ENCODE data around the gene ZNF497. TPM values are rescaled to one million over a fixed set of nuclear protein-coding genes. Genes with fewer than 3 reads are reported as not detected.

ZNF497 gene
- total and polyA plus RNA-seq, 9 of the 15 experiments (the other 6 are each of a cell fraction or from before 2014, with no cell fraction given): 0.06 to 0.98 (median 0.44) TPM; not detected in 1

- TF ChIP-seq YY1 (IDR thresholded peaks at IDR 0.05; ENCODE audit: borderline replicate concordance in 1 of 3, control insufficient read depth in 1 of 3, extremely low read depth in 1 of 3, insufficient read depth in 3 of 3, insufficient read length in 1 of 3, insufficient replicate concordance in 2 of 3, low read depth in 1 of 3, low read length in 2 of 3) (peak; percentile 52 to 75 (median 73)), MCM2 (IDR thresholded peaks at IDR 0.05; ENCODE audit: low read depth) (no peak), POLR2A (conservative IDR thresholded peaks at IDR 0.05) (peak; percentile 93), TBL1XR1 (IDR thresholded peaks at IDR 0.05; ENCODE audit: low read length in 2 of 2) (peak in 1 of 2 experiments; percentile 56; a peak in 2 of 4 replicates), ZNF12 (CRISPR knock-in tag; IDR thresholded peaks at IDR 0.05) (no peak), RFX7 (CRISPR knock-in tag; IDR thresholded peaks at IDR 0.05) (no peak), ZNF121 (CRISPR knock-in tag; conservative IDR thresholded peaks at IDR 0.05) (no peak), CSDE1 (IDR thresholded peaks at IDR 0.05) (peak in 1 of 2 experiments; percentile 100; a peak in 2 of 4 replicates), ZKSCAN3 (CRISPR knock-in tag; IDR thresholded peaks at IDR 0.05) (no peak), DDX20 (tag; IDR thresholded peaks at IDR 0.05; ENCODE audit: low read depth) (no peak), NELFE (IDR thresholded peaks at IDR 0.05; ENCODE audit: insufficient read depth, insufficient read length) (no peak), ZC3H4 (CRISPR knock-in tag; IDR thresholded peaks at IDR 0.05; ENCODE audit: borderline replicate concordance) (no peak), CAMTA2 (CRISPR knock-in tag; conservative IDR thresholded peaks at IDR 0.05) (0 out of 2 replicates have a peak, but pooled peaks have one; percentile 60), MAZ (CRISPR knock-in tag; conservative IDR thresholded peaks at IDR 0.05 in 1 of 2, IDR thresholded peaks at IDR 0.05 in 1 of 2) (peak; percentile 72 to 84), ZNF785 (CRISPR knock-in tag; IDR thresholded peaks at IDR 0.05) (no peak), NFYB (IDR thresholded peaks at IDR 0.05; ENCODE audit: extremely low read depth, insufficient read length) (peak; percentile 83), TCF7L2 (IDR thresholded peaks at IDR 0.05; ENCODE audit: low read depth, low read length) (no peak), TSC22D4 (tag; IDR thresholded peaks at IDR 0.05) (no peak), PPARD (CRISPR knock-in tag; IDR thresholded peaks at IDR 0.05) (no peak), ZNF830 (CRISPR knock-in tag; IDR thresholded peaks at IDR 0.05) (no peak), HDGF (IDR thresholded peaks at IDR 0.05) (peak; percentile 54; the same call in 1 of the 2 replicates), ZNF780A (CRISPR knock-in tag; IDR thresholded peaks at IDR 0.05) (no peak), EWSR1 (IDR thresholded peaks at IDR 0.05; ENCODE audit: borderline replicate concordance, low read depth, partially characterized antibody) (no peak), SIX5 (IDR thresholded peaks at IDR 0.05; ENCODE audit: borderline replicate concordance in 1 of 2, insufficient read depth in 1 of 2, low read depth in 1 of 2, low read length in 2 of 2) (no peak; a peak in 1 of 4 replicates), CREB3L1 (IDR thresholded peaks at IDR 0.05; ENCODE audit: borderline replicate concordance, low read depth) (0 out of 2 replicates have a peak, but pooled peaks have one; percentile 39)
- TF ChIP-seq, protein P1, sequence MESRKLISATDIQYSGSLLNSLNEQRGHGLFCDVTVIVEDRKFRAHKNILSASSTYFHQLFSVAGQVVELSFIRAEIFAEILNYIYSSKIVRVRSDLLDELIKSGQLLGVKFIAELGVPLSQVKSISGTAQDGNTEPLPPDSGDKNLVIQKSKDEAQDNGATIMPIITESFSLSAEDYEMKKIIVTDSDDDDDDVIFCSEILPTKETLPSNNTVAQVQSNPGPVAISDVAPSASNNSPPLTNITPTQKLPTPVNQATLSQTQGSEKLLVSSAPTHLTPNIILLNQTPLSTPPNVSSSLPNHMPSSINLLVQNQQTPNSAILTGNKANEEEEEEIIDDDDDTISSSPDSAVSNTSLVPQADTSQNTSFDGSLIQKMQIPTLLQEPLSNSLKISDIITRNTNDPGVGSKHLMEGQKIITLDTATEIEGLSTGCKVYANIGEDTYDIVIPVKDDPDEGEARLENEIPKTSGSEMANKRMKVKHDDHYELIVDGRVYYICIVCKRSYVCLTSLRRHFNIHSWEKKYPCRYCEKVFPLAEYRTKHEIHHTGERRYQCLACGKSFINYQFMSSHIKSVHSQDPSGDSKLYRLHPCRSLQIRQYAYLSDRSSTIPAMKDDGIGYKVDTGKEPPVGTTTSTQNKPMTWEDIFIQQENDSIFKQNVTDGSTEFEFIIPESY (CRISPR knock-in tag; IDR thresholded peaks at IDR 0.05): no peak
Observed at GRCh38 chr19:58400916-58401839, 38.6 kb upstream of the ZNF497 start (continued).

Data from K562 (cell line).